Fibroblast of mammary gland (primary cell): Measurements from ENCODE around the gene SLC8A1.

ENCODE experiments used
- DNase-seq: peaks from one replicate; pipeline ENCODE4 v3.0.0-alpha.2; 2010; ENCODE audit warnings: low read depth
- H3K4me3 ChIP-seq: 2 replicates; pipeline ENCODE4 v1.5.1; 2011; ENCODE audit warnings: low read depth, mild to moderate bottlenecking, low read length, moderate library complexity; ENCODE audit not compliant: control insufficient read depth
- TF ChIP-seq, protein P1 (sequence below): conservative IDR thresholded peaks from 2 replicates; pipeline ENCODE4 v1.5.1; 2011; ENCODE audit warnings: low read depth, low read length, inconsistent platforms; ENCODE audit not compliant: control insufficient read depth, insufficient read depth

The SLC8A1 gene

DNA sequence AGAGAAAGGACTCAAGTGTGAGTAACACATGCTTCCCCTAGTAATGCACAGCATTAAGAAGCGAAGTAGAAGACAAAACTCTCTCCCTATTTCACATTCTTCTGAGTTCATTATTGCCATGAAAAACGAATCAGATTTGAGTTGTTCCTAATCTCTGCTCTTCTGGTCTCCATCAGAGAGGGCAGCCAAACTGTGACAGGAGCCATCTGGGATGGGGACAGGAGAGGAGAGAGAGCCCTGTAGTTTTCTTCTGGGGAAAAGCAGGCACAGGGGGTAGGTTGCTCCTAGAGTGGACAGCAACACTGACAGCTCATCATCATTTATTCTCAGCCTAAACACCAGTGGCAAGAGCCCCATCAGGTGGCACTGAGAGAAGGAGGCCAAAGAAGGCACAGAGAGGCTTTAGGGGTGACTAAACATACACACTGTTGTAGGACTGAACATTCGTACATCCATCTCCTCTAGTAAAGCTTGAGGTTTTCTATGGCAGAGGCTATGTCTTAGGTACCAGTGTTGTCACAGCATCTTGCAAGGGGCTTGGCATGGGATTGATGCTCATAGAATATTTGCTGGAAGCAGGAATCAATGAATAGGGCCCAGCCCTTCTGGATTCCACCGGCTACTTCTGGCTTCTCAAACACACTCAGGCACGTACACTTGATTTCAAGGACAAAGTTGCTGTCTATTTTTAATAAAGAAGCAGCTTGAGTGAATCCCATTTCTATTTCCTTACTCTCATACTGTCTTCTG, 33.1 kb downstream of the SLC8A1 start:
- TF ChIP-seq, protein P1, sequence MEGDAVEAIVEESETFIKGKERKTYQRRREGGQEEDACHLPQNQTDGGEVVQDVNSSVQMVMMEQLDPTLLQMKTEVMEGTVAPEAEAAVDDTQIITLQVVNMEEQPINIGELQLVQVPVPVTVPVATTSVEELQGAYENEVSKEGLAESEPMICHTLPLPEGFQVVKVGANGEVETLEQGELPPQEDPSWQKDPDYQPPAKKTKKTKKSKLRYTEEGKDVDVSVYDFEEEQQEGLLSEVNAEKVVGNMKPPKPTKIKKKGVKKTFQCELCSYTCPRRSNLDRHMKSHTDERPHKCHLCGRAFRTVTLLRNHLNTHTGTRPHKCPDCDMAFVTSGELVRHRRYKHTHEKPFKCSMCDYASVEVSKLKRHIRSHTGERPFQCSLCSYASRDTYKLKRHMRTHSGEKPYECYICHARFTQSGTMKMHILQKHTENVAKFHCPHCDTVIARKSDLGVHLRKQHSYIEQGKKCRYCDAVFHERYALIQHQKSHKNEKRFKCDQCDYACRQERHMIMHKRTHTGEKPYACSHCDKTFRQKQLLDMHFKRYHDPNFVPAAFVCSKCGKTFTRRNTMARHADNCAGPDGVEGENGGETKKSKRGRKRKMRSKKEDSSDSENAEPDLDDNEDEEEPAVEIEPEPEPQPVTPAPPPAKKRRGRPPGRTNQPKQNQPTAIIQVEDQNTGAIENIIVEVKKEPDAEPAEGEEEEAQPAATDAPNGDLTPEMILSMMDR: no peak
- no peak overlapping the region for H3K4me3 ChIP-seq
- no peak for DNase-seq

- no peak overlapping the region for H3K4me3 ChIP-seq
- DNase-seq: peak; percentile 45
- TF ChIP-seq, protein P1: no peak
These were observed 35.4 kb downstream of the SLC8A1 start for GRCh38 chr2:40416486-40416885.

DNA sequence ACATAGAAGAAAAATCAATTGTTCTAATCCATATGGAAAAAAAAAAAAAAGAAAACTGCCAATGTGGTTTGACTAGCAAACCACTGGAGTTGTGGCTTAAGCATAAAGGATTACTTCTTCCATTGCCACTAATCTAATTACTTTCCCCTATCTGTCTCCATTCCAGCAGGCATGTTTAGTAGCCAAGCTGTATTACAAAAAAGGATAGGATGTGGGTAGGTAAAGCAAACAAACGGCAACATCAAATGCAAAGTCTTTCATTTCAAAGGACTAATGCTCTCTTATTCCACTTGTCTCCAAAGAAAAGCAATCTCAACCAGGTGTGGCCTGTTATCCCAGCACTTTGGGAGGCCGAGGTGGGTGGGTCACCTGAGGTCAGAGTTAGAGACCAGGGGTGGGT, 36.5 kb downstream of the SLC8A1 start:
- no peak overlapping the region for H3K4me3 ChIP-seq
- TF ChIP-seq, protein P1: no peak
- no peak for DNase-seq

DNA sequence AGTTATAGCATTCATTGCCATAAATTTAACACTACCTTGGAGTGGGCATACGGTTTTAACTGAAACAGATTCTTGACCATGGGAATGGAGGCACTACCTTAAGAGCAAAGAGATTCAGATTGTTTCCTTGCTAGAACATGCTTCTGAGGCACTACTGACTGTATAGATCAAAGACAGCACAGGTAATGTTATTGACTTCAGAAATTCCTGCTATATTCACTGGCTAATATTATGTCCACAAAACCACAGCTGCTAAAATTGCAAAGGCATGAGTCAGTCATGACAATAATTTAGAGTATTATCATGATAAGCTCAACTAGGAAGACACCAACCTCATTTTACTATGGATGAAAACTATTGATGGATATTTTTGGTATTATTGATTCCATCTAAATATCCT, 39.4 kb downstream of the SLC8A1 start:
- TF ChIP-seq, protein P1: no peak
- no peak overlapping the region for H3K4me3 ChIP-seq
- DNase-seq: peak; percentile 33

GRCh38 chr2:40410695-40411094, 41.2 kb downstream of the SLC8A1 start:
- DNase-seq: no peak
- TF ChIP-seq, protein P1: no peak
- no peak overlapping the region for H3K4me3 ChIP-seq

- TF ChIP-seq, protein P1: no peak
- no peak overlapping the region for H3K4me3 ChIP-seq
- no peak for DNase-seq
These were observed 42.2 kb downstream of the SLC8A1 start for GRCh38 chr2:40409734-40410133.
